Thyroid gland (tissue), 4 donors: ENCODE results near the gene GPC6. TPM values are rescaled to one million over a fixed set of nuclear protein-coding genes. Genes with fewer than 3 reads are reported as not detected.

Experiments
- DNase-seq, 2 donors: peaks; one replicate each; pipeline ENCODE4 v3.0.0-alpha.2; 2019
- H3K27ac ChIP-seq, 3 donors: fragments of 200-600 bp; sonication (generic); 1 replicate in 2 of 3; 2 replicates in 1 of 3; pipeline ENCODE4 v1.5.1; 2016 to 2019; ENCODE audit warnings: mild to moderate bottlenecking in 1 of 3, moderate library complexity in 1 of 3
- H3K27me3 ChIP-seq: fragments of 200-600 bp; sonication (generic); one replicate; pipeline ENCODE4 v1.5.1; 2019
- H3K36me3 ChIP-seq, 2 donors: fragments of 200-600 bp; sonication (generic); one replicate each; pipeline ENCODE4 v1.5.1; 2016 to 2019
- H3K4me1 ChIP-seq, 2 donors: fragments of 200-600 bp; sonication (generic); one replicate each; pipeline ENCODE4 v1.5.1; 2017 to 2019
- H3K4me3 ChIP-seq, 3 donors: fragments of 200-600 bp; sonication (generic); replicated peaks in 1 of 3; 1 replicate in 2 of 3; 2 replicates in 1 of 3; pipeline ENCODE4 v1.5.1; 2016; ENCODE audit warnings: mild to moderate bottlenecking in 1 of 3
- H3K9me3 ChIP-seq: fragments of 200-600 bp; sonication (generic); one replicate; pipeline ENCODE4 v1.5.1; 2017
- POLR2A ChIP-seq, 2 donors: fragments of 450-650 bp; IDR thresholded peaks; one replicate each; pipeline ENCODE4 v1.6.1; 2017; ENCODE audit warnings: antibody characterized with exemption in 2 of 2, mild to moderate bottlenecking in 2 of 2, moderate library complexity in 1 of 2
- WGBS, 2 donors: methylation state at CpG; one replicate each; pipeline ENCODE4 v1.1.5; 2017; 5-methylcytosine and 5-hydroxymethylcytosine counted together
- intact Hi-C: fragments of 100-400 bp; cut with DNase I; formaldehyde crosslinking; loops from one replicate; pipeline ENCODE4 v1.15.1; 2023
- total RNA-seq, 4 donors: library from RNA; depleted of rRNA; stranded (reverse); fragments of >200 nt; gene quantifications; one replicate each; pipeline ENCODE4 v1.2.3, GENCODE V29; 2016
- TF ChIP-seq, protein P1 (sequence below), 6 experiments: fragments of 200-600 bp in 3 of 6; fragments of 450-650 bp in 3 of 6; sonication (generic) in 3 of 6; IDR thresholded peaks; one replicate each; pipeline ENCODE4 v1.5.1; 2016 to 2019; ENCODE audit warnings: antibody characterized with exemption in 6 of 6, mild to moderate bottlenecking in 2 of 6, inconsistent platforms in 1 of 6, moderate library complexity in 1 of 6

Gene GPC6
- total RNA-seq, 4 donors from 2014 or later: 2.8 to 13.4 (median 7.5) TPM

DNA sequence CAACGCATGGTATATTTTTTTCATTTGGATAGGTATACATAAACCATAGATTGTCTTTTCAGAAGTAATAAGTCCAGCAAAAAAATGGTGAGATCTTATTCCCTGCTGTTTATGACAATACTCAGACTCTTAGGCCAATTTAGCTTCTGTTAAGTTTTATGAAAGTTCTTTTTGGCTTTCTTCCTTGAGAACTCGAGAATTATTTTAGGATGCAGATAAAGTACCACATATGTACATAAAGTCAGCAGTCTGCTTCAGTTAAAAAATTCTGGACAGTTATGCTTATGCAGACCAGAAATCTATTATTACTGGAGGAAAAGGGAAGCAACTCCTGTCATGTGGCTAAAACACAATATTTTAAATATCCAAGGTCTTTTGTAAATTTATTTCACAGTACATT, 422.9 kb downstream of the GPC6 start:
- no peak overlapping the region for H3K27ac ChIP-seq
- TF ChIP-seq, protein P1, sequence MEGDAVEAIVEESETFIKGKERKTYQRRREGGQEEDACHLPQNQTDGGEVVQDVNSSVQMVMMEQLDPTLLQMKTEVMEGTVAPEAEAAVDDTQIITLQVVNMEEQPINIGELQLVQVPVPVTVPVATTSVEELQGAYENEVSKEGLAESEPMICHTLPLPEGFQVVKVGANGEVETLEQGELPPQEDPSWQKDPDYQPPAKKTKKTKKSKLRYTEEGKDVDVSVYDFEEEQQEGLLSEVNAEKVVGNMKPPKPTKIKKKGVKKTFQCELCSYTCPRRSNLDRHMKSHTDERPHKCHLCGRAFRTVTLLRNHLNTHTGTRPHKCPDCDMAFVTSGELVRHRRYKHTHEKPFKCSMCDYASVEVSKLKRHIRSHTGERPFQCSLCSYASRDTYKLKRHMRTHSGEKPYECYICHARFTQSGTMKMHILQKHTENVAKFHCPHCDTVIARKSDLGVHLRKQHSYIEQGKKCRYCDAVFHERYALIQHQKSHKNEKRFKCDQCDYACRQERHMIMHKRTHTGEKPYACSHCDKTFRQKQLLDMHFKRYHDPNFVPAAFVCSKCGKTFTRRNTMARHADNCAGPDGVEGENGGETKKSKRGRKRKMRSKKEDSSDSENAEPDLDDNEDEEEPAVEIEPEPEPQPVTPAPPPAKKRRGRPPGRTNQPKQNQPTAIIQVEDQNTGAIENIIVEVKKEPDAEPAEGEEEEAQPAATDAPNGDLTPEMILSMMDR (IDR thresholded peaks at IDR 0.05): no peak
- no peak for TF ChIP-seq POLR2A (IDR thresholded peaks at IDR 0.05)
- no peak overlapping the region for H3K4me3 ChIP-seq
- 71 to 79% methylated on average over 2 of the region's 2 CpGs for WGBS, 2 donors
- intact Hi-C loops: no loop called here
- H3K9me3 ChIP-seq: no peaks in the 10 kb centered on the region
- no peaks in the 10 kb centered on the region for H3K36me3 ChIP-seq
- H3K27me3 ChIP-seq: no peaks in the 10 kb centered on the region
- DNase-seq: no peak
- H3K4me1 ChIP-seq: no peaks in the 10 kb centered on the region

DNA sequence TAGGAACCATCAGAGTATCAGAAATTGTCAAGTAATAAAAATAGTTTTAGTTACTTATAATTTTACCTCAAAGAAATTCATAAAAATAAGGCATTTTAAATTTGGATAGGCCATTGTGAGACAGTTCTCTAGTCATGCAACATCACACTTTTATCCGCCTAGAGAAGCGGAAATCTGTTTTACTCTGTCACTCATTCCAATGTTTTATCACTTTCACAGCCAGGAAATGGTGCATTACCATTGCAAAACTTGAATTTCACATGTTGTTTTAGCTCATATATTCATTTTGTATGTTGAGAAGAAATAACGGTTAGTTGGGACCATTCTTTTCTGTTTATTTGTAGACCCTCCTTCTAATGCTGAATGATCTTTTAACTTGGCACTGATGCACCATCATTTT, 427.2 kb downstream of the GPC6 start:
- intact Hi-C loops: no loop called here
- no peak overlapping the region for H3K4me3 ChIP-seq
- no peaks in the 10 kb centered on the region for H3K4me1 ChIP-seq
- TF ChIP-seq, protein P1 (IDR thresholded peaks at IDR 0.05): no peak
- TF ChIP-seq POLR2A (IDR thresholded peaks at IDR 0.05): no peak
- H3K36me3 ChIP-seq: no peaks in the 10 kb centered on the region
- DNase-seq: no peak
- WGBS, 2 donors: 95 to 98% methylated on average over 3 of the region's 3 CpGs
- H3K27me3 ChIP-seq: no peaks in the 10 kb centered on the region
- no peaks in the 10 kb centered on the region for H3K9me3 ChIP-seq
- H3K27ac ChIP-seq: no peak overlapping the region

DNA sequence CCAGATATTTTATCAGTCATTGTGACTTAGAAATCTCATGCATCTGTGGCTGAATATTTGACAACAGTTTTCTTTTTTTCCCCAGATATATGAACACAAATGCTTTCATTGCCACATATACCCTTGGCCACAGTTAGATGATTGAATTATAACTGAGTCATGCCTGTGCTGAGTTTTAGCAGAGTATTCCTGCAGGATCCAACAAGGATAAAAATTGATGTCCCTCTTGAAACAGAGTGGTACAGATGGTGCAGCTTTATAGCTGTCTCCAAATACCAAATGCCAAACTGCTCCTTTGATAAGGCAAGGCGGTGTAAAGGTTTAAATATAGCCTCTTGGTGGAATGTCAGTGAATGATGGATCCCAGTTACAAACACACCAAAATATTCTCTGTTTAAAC, 428.5 kb downstream of the GPC6 start:
- no peak for DNase-seq
- Histone ChIP-seq H3K27me3 (no peaks in the 10 kb centered on the region), H3K36me3 (no peaks in the 10 kb centered on the region), H3K4me3 (no peak overlapping the region), H3K4me1 (no peaks in the 10 kb centered on the region), H3K27ac (no peak overlapping the region), H3K9me3 (no peaks in the 10 kb centered on the region)
- 83 to 92% methylated on average over 1 of the region's 1 CpG for WGBS, 2 donors
- intact Hi-C loops: no loop called here
- TF ChIP-seq POLR2A (IDR thresholded peaks at IDR 0.05): no peak
- TF ChIP-seq, protein P1 (IDR thresholded peaks at IDR 0.05): no peak

DNA sequence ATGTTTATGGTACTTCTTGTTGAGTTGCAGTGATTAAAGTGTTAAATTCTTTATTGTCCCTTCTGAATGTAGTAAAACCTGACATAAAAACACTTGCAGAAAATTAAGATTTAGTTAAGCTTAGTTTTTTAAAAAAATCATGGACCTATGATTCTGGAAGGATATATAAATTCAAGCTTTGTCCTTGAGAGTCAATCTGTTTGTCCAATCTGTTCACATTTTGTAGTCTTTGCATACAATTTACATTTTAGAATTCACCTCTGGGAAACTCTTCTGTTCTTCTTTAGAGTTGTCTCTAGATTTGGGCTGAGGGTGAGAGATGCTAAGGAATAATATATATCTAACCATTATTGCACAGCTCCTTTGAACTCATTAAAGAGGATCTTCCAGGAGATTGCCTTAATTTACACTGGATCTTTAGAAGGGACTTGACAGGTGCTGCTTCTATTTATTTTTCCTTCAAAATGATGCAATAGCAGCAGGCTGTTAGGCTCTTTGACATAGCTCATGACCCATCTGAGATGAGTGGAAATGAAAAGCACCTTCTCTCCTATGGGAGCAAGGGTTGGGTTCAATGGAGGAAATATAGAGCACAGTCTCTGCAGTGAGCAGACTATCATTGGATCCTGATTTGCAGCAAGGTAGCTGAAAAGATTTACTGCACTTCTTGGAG, 433.9 kb downstream of the GPC6 start:
- intact Hi-C loops: no loop called here
- Histone ChIP-seq H3K27me3 (no peaks in the 10 kb centered on the region), H3K27ac (no peak overlapping the region), H3K4me1 (no peaks in the 10 kb centered on the region), H3K36me3 (no peaks in the 10 kb centered on the region), H3K9me3 (no peaks in the 10 kb centered on the region), H3K4me3 (no peak overlapping the region)
- no peak for TF ChIP-seq POLR2A (IDR thresholded peaks at IDR 0.05)
- TF ChIP-seq, protein P1 (IDR thresholded peaks at IDR 0.05): no peak
- no peak for DNase-seq

DNA sequence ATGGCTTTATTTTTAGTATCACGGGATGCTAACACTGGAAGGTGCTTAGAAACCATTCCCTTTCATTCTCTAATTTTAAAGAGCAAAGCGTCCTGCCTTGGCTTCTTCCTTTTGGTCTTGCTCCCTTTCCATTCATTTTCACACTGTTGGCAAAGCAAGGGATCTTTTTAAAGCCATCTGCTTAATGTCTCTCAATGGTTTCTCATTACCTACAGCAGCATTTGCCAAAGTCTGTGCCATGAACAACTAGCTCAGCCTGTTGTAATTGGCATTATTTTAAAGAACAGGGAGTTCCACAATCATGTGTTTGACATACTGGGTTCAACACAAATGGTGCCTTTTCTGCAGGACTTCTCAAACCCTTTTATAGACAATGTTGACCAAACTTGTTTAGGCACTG, 444.3 kb downstream of the GPC6 start:
- H3K27ac ChIP-seq: no peak overlapping the region
- no peak overlapping the region for H3K4me3 ChIP-seq
- intact Hi-C loops: no loop called here
- H3K4me1 ChIP-seq: no peaks in the 10 kb centered on the region
- no peaks in the 10 kb centered on the region for H3K27me3 ChIP-seq
- WGBS, 2 donors: 81 to 85% methylated on average over 2 of the region's 2 CpGs
- no peaks in the 10 kb centered on the region for H3K36me3 ChIP-seq
- H3K9me3 ChIP-seq: no peaks in the 10 kb centered on the region
- no peak for DNase-seq
- TF ChIP-seq, protein P1 (IDR thresholded peaks at IDR 0.05): no peak
- TF ChIP-seq POLR2A (IDR thresholded peaks at IDR 0.05): no peak
